Endothelial cell (in vitro differentiated cells): Measurements from ENCODE around the gene TMEM178B. TPM values are rescaled to one million over a fixed set of nuclear protein-coding genes. Genes with fewer than 3 reads are reported as not detected.
"Not testable (repeated sequence)": the region's sequence is repeated elsewhere in the genome, so short reads cannot be mapped to it uniquely, and the experiment has no call there.

ENCODE experiments used
- DNase-seq: peaks from one replicate; pipeline ENCODE4 v3.0.0; 2021; ENCODE audit warnings: low spot score
- H3K27ac Mint-ChIP-seq: one replicate; pipeline ENCODE4 v1.8.0; 2021; ENCODE audit warnings: mixed read lengths, inconsistent platforms; ENCODE audit not compliant: unreplicated experiment
- H3K27me3 Mint-ChIP-seq: one replicate; pipeline ENCODE4 v1.8.0; 2021; ENCODE audit warnings: mild to moderate bottlenecking, moderate library complexity, mixed read lengths, inconsistent platforms; ENCODE audit not compliant: unreplicated experiment
- H3K36me3 Mint-ChIP-seq: one replicate; pipeline ENCODE4 v1.8.0; 2021; ENCODE audit warnings: mild to moderate bottlenecking, low read depth, mixed read lengths, inconsistent platforms; ENCODE audit not compliant: unreplicated experiment
- H3K4me1 Mint-ChIP-seq: one replicate; pipeline ENCODE4 v1.8.0; 2021; ENCODE audit warnings: mild to moderate bottlenecking, mixed read lengths, inconsistent platforms; ENCODE audit not compliant: unreplicated experiment
- H3K4me3 Mint-ChIP-seq: one replicate; pipeline ENCODE4 v1.8.0; 2021; ENCODE audit warnings: mild to moderate bottlenecking, mixed read lengths, inconsistent platforms; ENCODE audit not compliant: unreplicated experiment
- H3K9me3 Mint-ChIP-seq: one replicate; pipeline ENCODE4 v1.8.0; 2021; ENCODE audit warnings: mixed read lengths, inconsistent platforms; ENCODE audit not compliant: unreplicated experiment
- CTCF ChIP-seq: fragments of 200-600 bp; sonication (generic); IDR thresholded peaks from one replicate; pipeline ENCODE4 v1.5.0; 2021; ENCODE audit warnings: antibody characterized with exemption; ENCODE audit not compliant: unreplicated experiment
- total RNA-seq: library from RNA; stranded (reverse); fragmentation: NEBNext Ultra II Directional; extraction: Animal tissue kit (Norgen Biotek cat#: 25700); gene quantifications from one replicate; pipeline ENCODE4 v1.2.1, GENCODE V29; 2021; ENCODE audit not compliant: unreplicated experiment

TMEM178B gene
- total RNA-seq, 1 donor from 2014 or later: 0.28 TPM

DNA sequence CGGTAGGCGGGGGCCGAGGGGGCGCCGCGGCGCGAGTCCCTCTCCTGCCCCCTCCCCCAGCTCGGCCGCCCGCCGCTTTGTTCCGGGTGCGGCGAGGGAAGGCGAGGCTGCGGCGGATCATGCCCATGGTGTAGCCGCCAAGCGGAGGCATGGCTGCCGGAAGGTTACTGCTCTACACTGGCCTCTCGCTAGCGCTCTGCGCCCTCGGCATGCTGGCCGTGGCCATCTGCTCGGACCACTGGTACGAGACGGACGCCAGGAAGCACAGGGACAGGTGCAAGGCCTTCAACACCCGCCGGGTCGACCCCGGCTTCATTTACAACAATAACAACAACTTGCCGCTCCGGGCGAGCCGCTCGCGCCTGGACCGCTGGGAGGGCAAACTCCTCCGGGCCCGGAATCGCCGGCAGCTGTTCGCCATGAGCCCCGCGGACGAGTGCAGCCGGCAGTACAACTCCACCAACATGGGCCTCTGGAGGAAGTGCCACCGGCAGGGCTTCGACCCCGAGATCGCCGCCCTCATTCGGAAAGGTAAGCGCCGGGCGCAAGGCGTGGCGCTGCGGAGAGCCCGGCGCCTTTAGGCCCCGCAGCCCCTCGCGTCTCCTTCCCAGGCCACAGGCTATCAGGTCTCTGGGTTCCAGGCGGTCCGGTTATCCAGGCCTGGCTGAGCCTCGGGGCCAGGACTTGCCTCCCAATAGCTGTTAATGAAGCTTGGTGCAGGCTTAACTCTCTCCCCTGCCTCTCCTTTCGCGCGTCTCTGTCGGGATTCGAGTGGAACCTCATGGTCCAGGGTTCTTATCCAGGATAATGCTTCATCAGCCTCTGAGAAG is 513 bp downstream of the TMEM178B start:
- Mint-ChIP-seq H3K4me1 (peaks cover 12% of the 10 kb centered on the region), H3K27ac (no peak overlapping the region), H3K9me3 (no peaks in the 10 kb centered on the region), H3K36me3 (no peaks in the 10 kb centered on the region), H3K27me3 (peaks cover 6% of the 10 kb centered on the region), H3K4me3 (peak overlapping the region; percentile 82)
- no peak for TF ChIP-seq CTCF
- peak; percentile 38 for DNase-seq

GRCh38 chr7:141074997-141075396 is 1.1 kb downstream of the TMEM178B start:
- Mint-ChIP-seq H3K4me1 (peaks cover 12% of the 10 kb centered on the region), H3K27me3 (peaks cover 6% of the 10 kb centered on the region), H3K36me3 (no peaks in the 10 kb centered on the region), H3K9me3 (no peaks in the 10 kb centered on the region), H3K4me3 (peak overlapping the region; percentile 82), H3K27ac (no peak overlapping the region)
- TF ChIP-seq CTCF: no peak
- no peak for DNase-seq

- Mint-ChIP-seq H3K4me1 (peaks cover 5% of the 10 kb centered on the region), H3K27me3 (peaks cover 4% of the 10 kb centered on the region), H3K27ac (no peak overlapping the region), H3K36me3 (no peaks in the 10 kb centered on the region), H3K9me3 (no peaks in the 10 kb centered on the region), H3K4me3 (no peak overlapping the region)
- peak; percentile 8 for DNase-seq
- TF ChIP-seq CTCF: no peak
Observed at GRCh38 chr7:141076377-141076776, 2.5 kb downstream of the TMEM178B start.

GRCh38 chr7:141079219-141079618 is 5.4 kb downstream of the TMEM178B start:
- no peak for DNase-seq
- Mint-ChIP-seq H3K4me1 (peaks cover 2% of the 10 kb centered on the region), H3K27me3 (peaks cover 6% of the 10 kb centered on the region), H3K36me3 (no peaks in the 10 kb centered on the region), H3K4me3 (no peak overlapping the region), H3K27ac (no peak overlapping the region), H3K9me3 (no peaks in the 10 kb centered on the region)
- TF ChIP-seq CTCF: no peak

DNA sequence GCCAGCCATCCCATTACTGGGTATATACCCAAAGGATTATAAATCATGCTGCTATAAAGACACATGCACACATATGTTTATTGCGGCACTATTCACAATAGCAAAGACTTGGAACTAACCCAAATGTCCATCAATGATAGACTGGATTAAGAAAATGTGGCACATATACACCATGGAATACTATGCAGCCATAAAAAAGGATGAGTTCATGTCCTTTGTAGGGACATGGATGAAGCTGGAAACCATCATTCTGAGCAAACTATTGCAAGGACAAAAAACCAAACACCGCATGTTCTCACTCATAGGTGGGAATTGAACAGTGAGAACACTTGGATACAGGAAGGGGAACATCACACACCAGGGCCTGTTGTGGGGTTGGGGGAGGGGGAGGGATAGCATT is 15.6 kb downstream of the TMEM178B start:
- not testable (repeated sequence) for H3K9me3 Mint-ChIP-seq, H3K27ac Mint-ChIP-seq, H3K36me3 Mint-ChIP-seq, H3K27me3 Mint-ChIP-seq, H3K4me1 Mint-ChIP-seq, DNase-seq, H3K4me3 Mint-ChIP-seq
